Panc1 (cell line): ENCODE measurements around the gene PTPA. TPM values are rescaled to one million over a fixed set of nuclear protein-coding genes. Genes with fewer than 3 reads are reported as not detected.

Experiments used
- ATAC-seq: fragments of 200-7000 bp; cut with Tn5 transposase; 2 replicates; pipeline ENCODE4 v1.9.1; 2020; ENCODE audit warnings: mild to moderate bottlenecking, moderate library complexity
- BruUV-seq: library from RNA; stranded (reverse); fragments of 400-500 nt; replicated peaks from 2 replicates; lab custom pipeline; 2021; lab: Mats Ljungman, UMichigan
- CTCF ChIA-PET: fragments of 300-600 bp; sonication (Branson Sonifier 250); formaldehyde crosslinking; loops from one replicate; lab custom pipeline; 2022; ENCODE audit warnings: antibody characterized with exemption; lab: Charles Lee
- POLR2A ChIA-PET: fragments of 300-600 bp; sonication (Branson Sonifier 250); formaldehyde crosslinking; loops from one replicate; lab custom pipeline; 2022; ENCODE audit warnings: antibody characterized with exemption; lab: Charles Lee
- DNase-seq: peaks from one replicate; pipeline ENCODE4 v3.0.0-alpha.2; 2010; ENCODE audit warnings: low read depth, low spot score
- H3K27ac ChIP-seq: 2 replicates; pipeline ENCODE4 v1.5.1; 2011; ENCODE audit warnings: mild to moderate bottlenecking, low read length, inconsistent platforms
- H3K27me3 ChIP-seq: fragments of 200-500 bp; sonication (Bioruptor generic); 2 replicates; pipeline ENCODE4 v1.6.0; 2014; ENCODE audit warnings: low read length, inconsistent platforms; ENCODE audit not compliant: control insufficient read depth, insufficient read depth
- H3K36me3 ChIP-seq: fragments of 200-500 bp; sonication (Bioruptor generic); 2 replicates; pipeline ENCODE4 v1.5.1; 2014; ENCODE audit warnings: inconsistent platforms, mild to moderate bottlenecking, low read length, moderate library complexity; ENCODE audit not compliant: control insufficient read depth, insufficient read depth
- H3K4me1 ChIP-seq: 2 replicates; pipeline ENCODE4 v1.5.1; 2011; ENCODE audit warnings: inconsistent platforms, mild to moderate bottlenecking, low read length, moderate library complexity; ENCODE audit not compliant: control insufficient read depth, insufficient read depth
- H3K4me3 ChIP-seq, 2 experiments: 2 replicates each; pipeline ENCODE4 v1.5.1; 2011 to 2012; ENCODE audit warnings: low read depth in 2 of 2, low read length in 2 of 2, mild to moderate bottlenecking in 2 of 2, inconsistent platforms in 1 of 2, moderate library complexity in 1 of 2
- H3K9me3 ChIP-seq: fragments of 200-500 bp; sonication (Bioruptor generic); 2 replicates; pipeline ENCODE4 v1.5.1; 2014; ENCODE audit warnings: low read depth, mild to moderate bottlenecking, inconsistent platforms, low read length, moderate library complexity; ENCODE audit not compliant: control insufficient read depth, insufficient read depth
- POLR2AphosphoS5 ChIP-seq: IDR thresholded peaks from 2 replicates; pipeline ENCODE4 v1.6.1; 2012; ENCODE audit warnings: mild to moderate bottlenecking, low read depth, low read length, moderate library complexity
- SIN3A ChIP-seq: IDR thresholded peaks from 2 replicates; pipeline ENCODE4 v1.6.1; 2012; ENCODE audit warnings: low read depth, mild to moderate bottlenecking, low read length, moderate library complexity, borderline replicate concordance; ENCODE audit not compliant: insufficient read depth
- TCF7L2 ChIP-seq: IDR thresholded peaks from 2 replicates; pipeline ENCODE4 v1.6.1; 2011; ENCODE audit warnings: mild to moderate bottlenecking, low read depth, low read length, inconsistent platforms
- in situ Hi-C: cut with HindIII; loops from 2 replicates; pipeline ENCODE4 v1.10.0; 2016; ENCODE audit warnings: low sequenced_read_pairs, low pct_unique_long_range_greater_than_20kb
- intact Hi-C: fragments of 100-400 bp; cut with micrococcal nuclease; formaldehyde crosslinking; loops from one replicate; pipeline ENCODE4 v1.10.0; 2022; ENCODE audit not compliant: unreplicated experiment
- total RNA-seq: library from RNA; stranded (reverse); gene quantifications from one replicate; pipeline ENCODE4 v1.2.1, GENCODE V29; 2021; ENCODE audit not compliant: unreplicated experiment
- TF ChIP-seq, protein P1 (sequence below): fragments of 450-650 bp; IDR thresholded peaks from 2 replicates; pipeline ENCODE4 v1.5.1; 2017; ENCODE audit warnings: mild to moderate bottlenecking
- TF ChIP-seq, protein P2 (sequence below), 2 experiments: IDR thresholded peaks; 2 replicates each; pipeline ENCODE4 v1.6.1; 2011 to 2012; ENCODE audit warnings: low read depth in 2 of 2, control low read depth in 1 of 2, low read length in 1 of 2, mild to moderate bottlenecking in 1 of 2, moderate library complexity in 1 of 2; ENCODE audit not compliant: insufficient read depth in 1 of 2

PTPA gene
- total RNA-seq, 1 experiment from 2014 or later = 114 TPM

GRCh38 chr9:129136446-129137035, 25.3 kb downstream of the PTPA start:
- ChIA-PET CTCF (interaction anchor here (0.6 kb wide), 1 partner anchor 46 kb away, joined by 3 read pairs; no protein-coding TSS in a partner anchor), POLR2A (no interaction called here)
- Histone ChIP-seq H3K27me3 (no peaks in the 10 kb centered on the region), H3K36me3 (peaks cover 2% of the 10 kb centered on the region; the same call in 1 of the 2 replicates), H3K27ac (no peak overlapping the region), H3K4me1 (peaks cover 23% of the 10 kb centered on the region), H3K9me3 (no peaks in the 10 kb centered on the region), H3K4me3 (no peak overlapping the region)
- in situ Hi-C loops = no loop called here
- DNase-seq (no peak), ATAC-seq (no peak)
- intact Hi-C loops = loop anchor here (10.0 kb wide), 1 partner anchor 478 kb away; no protein-coding TSS in a partner anchor
- no peak for TF ChIP-seq TCF7L2
- TF ChIP-seq, protein P1, sequence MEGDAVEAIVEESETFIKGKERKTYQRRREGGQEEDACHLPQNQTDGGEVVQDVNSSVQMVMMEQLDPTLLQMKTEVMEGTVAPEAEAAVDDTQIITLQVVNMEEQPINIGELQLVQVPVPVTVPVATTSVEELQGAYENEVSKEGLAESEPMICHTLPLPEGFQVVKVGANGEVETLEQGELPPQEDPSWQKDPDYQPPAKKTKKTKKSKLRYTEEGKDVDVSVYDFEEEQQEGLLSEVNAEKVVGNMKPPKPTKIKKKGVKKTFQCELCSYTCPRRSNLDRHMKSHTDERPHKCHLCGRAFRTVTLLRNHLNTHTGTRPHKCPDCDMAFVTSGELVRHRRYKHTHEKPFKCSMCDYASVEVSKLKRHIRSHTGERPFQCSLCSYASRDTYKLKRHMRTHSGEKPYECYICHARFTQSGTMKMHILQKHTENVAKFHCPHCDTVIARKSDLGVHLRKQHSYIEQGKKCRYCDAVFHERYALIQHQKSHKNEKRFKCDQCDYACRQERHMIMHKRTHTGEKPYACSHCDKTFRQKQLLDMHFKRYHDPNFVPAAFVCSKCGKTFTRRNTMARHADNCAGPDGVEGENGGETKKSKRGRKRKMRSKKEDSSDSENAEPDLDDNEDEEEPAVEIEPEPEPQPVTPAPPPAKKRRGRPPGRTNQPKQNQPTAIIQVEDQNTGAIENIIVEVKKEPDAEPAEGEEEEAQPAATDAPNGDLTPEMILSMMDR = no peak
- no peak for TF ChIP-seq POLR2AphosphoS5
- TF ChIP-seq, protein P2, sequence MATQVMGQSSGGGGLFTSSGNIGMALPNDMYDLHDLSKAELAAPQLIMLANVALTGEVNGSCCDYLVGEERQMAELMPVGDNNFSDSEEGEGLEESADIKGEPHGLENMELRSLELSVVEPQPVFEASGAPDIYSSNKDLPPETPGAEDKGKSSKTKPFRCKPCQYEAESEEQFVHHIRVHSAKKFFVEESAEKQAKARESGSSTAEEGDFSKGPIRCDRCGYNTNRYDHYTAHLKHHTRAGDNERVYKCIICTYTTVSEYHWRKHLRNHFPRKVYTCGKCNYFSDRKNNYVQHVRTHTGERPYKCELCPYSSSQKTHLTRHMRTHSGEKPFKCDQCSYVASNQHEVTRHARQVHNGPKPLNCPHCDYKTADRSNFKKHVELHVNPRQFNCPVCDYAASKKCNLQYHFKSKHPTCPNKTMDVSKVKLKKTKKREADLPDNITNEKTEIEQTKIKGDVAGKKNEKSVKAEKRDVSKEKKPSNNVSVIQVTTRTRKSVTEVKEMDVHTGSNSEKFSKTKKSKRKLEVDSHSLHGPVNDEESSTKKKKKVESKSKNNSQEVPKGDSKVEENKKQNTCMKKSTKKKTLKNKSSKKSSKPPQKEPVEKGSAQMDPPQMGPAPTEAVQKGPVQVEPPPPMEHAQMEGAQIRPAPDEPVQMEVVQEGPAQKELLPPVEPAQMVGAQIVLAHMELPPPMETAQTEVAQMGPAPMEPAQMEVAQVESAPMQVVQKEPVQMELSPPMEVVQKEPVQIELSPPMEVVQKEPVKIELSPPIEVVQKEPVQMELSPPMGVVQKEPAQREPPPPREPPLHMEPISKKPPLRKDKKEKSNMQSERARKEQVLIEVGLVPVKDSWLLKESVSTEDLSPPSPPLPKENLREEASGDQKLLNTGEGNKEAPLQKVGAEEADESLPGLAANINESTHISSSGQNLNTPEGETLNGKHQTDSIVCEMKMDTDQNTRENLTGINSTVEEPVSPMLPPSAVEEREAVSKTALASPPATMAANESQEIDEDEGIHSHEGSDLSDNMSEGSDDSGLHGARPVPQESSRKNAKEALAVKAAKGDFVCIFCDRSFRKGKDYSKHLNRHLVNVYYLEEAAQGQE (IDR thresholded peaks at IDR 0.05; ENCODE audit: insufficient read depth in 1 of 2, low read depth in 2 of 2, low read length in 1 of 2) = no peak
- TF ChIP-seq SIN3A = no peak
- no TSS peak for BruUV-seq

GRCh38 chr9:129137292-129138143, 26.3 kb downstream of the PTPA start:
- no peak for DNase-seq
- ChIA-PET POLR2A (no interaction called here), CTCF (interaction anchor here (0.6 kb wide), 2 partner anchors 13 to 45 kb away, joined by 3 to 4 read pairs; no protein-coding TSS in a partner anchor)
- H3K27me3 ChIP-seq = no peaks in the 10 kb centered on the region
- ATAC-seq = no peak
- no peak overlapping the region for H3K27ac ChIP-seq
- intact Hi-C loops = loop anchor here (10.0 kb wide), 1 partner anchor 477 kb away; no protein-coding TSS in a partner anchor
- no peak for TF ChIP-seq TCF7L2
- TF ChIP-seq, protein P1 = no peak
- TF ChIP-seq SIN3A = no peak
- TF ChIP-seq, protein P2 (IDR thresholded peaks at IDR 0.05; ENCODE audit: insufficient read depth in 1 of 2, low read depth in 2 of 2, low read length in 1 of 2) = no peak
- no peak for TF ChIP-seq POLR2AphosphoS5
- H3K36me3 ChIP-seq = peaks cover 2% of the 10 kb centered on the region; the same call in 1 of the 2 replicates
- in situ Hi-C loops = no loop called here
- H3K9me3 ChIP-seq = no peaks in the 10 kb centered on the region
- H3K4me3 ChIP-seq = no peak overlapping the region
- no TSS peak for BruUV-seq
- H3K4me1 ChIP-seq = peaks cover 24% of the 10 kb centered on the region
